Measurements from ENCODE around the gene BIRC3.
A peak's percentile ranks its signal among the peaks of the same experiment; 100 is the strongest.
"Not testable (repeated sequence)": the region's sequence is repeated elsewhere in the genome, so short reads cannot be mapped to it uniquely, and the experiment has no call there.

The BIRC3 gene

DNA sequence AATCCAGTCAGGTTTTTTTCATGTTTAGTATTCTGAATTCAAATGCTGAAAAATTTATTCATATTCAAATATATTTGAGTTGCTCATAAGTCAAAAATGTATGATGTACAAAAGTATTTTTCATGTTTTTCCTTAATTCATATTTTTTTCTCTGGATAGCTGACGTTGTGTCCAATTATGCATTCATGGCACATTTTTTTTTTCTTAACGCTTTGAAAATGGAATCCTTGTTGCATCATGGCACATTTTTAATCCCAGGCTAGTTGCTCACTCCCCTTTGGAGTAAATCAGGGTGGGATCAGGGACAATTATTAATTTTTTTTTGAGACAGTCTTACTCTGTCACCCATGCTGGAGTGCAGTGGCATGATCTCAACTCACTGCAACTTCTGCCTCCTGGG, 14.1 kb downstream of the BIRC3 start:
- no peak for DNase-seq

DNA sequence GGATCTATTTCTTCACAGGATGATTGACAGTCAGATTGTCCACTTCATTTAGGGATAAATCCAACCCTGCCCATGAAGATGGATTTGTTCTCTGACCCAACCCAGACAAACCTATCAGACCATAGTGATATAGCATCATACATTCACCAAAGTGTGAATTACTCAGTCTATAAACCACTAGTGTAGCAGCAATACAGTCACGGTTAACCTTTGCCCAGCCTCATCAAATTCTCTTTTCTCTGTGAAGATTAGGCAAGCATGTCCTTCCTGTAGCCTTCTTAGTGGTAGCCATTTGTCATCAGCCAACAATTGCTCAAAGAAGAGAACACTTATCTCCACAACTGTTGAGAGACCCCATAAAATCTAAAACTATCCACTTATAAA, 15.3 kb downstream of the BIRC3 start:
- no peak for DNase-seq

DNA sequence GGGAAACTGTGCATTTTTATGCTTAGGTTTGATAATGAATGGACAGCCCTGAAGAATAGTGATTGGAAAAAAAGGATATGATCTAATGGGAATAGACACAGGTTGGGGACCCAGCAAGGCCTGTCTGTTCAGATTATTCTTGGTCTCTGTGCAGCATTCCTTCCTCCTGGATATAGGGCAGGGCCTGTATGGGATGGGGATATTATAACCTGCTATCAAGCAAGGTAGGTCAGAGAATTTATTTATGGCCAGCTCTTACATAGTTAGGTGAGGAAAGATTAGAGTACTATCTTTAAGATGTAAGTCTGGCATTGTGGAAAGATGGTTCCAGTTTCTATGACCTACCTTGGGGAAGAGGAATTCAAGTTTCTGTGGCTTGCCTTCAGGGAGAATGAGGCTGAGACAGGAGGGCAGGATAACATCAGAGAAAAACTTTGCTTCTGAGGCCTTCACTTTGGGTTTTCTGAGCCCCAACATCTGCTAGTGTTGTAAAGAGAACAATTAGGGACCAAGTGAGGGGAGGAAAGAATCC, 21.3 kb downstream of the BIRC3 start:
- no peak for DNase-seq

DNA sequence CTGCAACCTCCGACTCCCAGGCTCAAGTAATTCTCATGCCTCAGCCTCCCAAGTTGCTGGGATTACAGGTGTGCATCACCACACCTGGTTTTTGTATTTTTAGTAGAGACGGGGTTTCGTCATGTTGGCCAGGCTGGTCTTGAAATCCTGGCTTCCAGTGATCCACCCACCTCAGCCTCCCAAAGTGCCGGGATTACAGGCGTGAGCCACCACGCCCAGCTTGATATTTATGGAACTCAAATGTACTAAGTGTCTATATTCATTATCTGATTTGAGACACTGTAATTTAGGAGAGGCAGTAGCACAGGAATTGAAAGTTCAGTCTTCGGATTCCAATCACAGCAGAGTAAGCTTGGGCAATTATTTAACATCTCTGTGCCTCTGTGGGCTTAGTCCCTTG, 24.0 kb downstream of the BIRC3 start:
- DNase-seq = not testable (repeated sequence)

DNA sequence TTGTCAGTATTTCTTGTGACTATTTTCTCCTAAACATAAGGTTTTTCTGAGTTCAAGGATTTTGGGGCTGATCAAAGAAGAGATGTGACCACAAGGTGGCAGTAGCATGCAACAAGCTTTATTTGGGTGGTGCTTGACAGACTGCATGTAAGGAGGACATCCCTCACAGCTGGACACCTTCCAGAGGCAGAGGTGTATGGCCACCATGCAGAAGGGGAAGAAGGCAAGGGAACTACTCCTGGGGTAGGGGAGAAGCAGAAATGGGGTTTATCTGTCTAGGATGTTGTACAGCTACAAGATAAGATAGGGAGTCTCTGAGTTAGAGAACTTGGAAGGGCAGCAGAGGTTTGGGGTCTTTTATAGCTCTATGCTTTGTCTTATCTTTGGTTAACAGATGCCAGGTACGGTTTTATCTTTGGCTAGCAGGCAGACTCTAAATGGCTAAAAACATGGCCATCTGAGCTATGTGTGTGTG, 24.6 kb downstream of the BIRC3 start:
- DNase-seq = peak; percentile 66

DNA sequence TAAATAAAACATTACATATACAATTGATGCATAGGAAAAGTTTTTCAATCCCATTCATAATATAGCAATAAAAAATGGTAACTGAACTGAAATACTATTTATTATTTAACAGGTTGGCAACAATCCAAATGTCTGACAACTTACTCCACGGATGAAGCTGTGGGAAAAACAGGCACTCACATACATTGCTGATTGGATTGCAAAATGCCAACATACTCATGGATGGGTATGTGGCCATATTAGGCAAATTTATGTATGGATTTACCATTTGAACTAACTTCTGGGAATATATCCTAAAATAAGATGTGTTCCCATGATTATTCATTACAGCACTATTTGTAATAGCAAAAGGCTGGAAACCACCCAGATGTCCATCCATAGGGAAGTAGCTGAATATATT, 26.5 kb downstream of the BIRC3 start:
- no peak for DNase-seq

DNA sequence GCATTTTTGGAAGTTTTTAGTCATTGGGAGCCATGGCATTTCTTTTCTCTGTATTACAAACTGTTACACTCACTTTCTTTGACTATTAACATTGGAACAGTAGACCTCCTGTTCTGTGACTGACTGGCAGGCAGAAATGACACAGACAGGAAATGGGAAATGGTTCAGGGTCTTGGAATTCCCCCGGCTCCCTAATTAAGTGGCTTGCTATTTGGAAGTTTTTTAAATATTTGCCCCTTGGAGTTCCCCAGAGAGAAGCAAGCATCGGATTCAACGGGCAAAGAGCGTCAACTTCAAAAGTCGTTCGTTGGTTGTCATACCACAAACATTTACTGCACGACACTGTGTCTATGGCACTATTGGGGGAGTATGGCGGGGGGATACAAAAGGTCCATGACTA, 28.6 kb downstream of the BIRC3 start:
- DNase-seq = no peak

DNA sequence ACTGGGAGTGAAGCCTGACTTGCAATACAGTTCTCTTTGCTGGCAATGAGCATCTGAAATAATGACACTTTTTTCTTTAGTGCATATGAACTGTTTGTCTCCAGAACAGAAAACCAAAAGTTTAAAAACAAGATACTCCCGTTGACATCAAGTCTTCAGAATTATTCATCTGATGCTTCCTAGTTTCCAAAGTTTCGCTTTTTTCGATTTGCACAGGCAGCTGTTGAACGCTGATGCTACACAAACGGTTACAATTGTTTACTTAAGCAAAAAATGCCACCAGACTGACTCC, 29.1 kb downstream of the BIRC3 start:
- DNase-seq = no peak

DNA sequence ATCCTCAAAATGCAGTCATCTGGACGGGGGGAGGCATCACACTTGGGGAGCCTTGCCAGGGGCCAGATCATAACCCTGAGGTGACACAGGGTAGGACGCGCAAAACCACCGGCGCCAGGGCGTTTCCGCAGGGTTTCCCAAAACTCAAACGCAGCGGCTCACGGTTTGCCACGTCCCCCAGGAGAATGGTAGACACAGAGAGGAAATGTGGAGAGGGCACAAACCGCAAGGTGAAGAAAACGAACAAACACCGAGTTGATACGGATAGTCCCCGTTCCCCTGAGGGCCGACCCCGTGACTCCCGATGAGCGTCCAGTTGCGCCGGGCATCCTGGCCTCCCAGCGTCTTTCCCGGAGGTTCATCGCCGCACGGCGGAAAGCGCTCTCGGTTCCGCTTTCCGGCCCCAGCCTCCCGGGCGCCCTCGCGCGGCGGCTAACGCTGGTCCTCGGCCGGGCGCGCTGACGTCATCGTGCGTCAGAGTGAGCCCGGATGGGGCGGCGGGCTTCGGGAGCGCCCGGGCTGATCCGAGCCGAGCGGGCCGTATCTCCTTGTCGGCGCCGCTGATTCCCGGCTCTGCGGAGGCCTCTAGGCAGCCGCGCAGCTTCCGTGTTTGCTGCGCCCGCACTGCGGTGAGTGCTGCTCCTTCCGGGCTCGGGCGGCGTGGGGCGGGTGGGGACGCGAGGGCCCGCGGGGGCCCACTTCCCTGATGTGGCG, 29.6 kb downstream of the BIRC3 start, which contains the start of gene BIRC2:
Gene BIRC2, plus strand, starts transcription at position 467 of the 714 bp plus-strand sequence. CDS start 2,641 bp downstream, outside the sequence.
- DNase-seq = peak; percentile 95

DNA sequence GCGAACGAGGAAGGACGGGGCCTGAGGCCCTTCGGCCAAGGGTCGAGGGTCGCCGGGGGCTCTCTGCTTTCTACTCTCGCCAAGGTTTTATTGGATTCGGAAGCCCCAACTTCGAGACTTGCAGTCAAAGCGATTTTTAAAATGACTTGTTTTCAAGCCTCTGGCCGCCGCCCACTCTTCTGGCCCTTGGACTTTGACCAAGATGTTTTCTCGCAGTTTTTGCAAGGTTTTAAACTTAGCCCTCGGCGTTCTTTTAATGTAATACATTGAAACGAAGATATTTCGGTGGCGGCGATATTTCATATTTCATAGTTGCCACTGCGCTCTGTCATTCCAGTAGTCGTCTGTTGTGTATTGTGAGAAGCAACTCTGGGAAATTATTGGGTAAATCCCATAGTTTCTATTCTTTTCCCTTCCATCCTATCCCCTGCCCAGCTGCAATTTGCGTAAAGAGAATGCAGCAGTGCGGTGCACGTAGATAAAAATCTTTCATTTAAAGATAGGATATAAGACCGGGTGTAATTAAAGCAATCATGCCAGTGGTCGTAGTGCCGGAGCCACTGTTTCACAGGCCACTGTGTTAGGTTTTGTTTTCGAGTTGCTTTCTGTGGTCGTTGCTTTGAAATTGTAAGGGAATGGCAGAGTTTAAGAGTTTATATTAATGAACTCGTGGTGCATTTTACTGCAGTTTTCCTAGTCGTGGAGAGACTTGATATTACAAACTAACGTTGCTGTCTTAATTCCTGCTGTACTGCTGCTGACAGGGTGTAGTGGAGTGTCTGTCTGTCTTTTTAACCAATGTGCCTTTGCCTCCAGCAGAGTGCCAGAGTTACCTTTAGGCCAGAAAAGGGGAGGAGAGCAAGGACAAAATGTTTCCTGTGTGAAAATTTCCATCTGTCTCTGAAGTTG, 30.4 kb downstream of the BIRC3 start:
- no peak for DNase-seq

DNA sequence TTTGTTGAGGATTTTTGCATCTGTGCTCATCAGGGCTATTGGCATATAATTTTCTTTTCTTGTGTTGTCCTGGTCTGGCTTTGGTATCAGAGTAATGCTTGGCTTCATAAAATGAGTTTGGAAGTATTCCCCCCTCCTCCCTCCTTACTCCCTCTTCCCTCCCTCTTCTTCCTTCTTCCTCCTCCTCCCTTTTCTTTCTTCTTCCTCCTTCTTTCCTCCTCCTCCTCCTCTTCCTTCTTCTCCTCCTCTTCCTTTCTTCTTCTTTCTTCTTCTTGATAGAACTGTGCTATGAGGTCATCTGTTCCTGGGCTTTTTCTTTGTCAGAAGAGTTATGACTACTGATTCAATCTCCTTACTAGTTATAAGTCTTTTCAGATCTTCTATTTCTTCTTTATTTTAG, 39.8 kb downstream of the BIRC3 start:
- DNase-seq = no peak

DNA sequence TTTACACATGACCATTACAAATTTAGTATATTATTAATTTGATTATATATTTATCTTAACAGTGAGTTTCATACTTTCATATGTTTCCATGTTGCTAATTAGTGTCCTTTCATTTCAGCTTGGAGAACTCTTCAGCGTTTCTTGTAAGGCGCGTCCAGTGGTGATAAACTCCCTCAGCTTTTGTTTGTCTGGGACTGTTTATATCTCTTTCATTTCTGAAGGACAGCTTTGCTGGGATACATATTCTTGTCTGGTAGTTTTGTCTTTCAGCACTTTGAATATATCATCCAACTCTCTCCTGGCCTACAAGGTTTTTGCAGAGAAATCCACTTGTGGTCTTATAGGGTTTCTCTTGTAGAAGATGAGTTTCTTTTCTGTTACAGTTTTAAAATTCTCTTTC, 42.1 kb downstream of the BIRC3 start:
- DNase-seq = no peak

DNA sequence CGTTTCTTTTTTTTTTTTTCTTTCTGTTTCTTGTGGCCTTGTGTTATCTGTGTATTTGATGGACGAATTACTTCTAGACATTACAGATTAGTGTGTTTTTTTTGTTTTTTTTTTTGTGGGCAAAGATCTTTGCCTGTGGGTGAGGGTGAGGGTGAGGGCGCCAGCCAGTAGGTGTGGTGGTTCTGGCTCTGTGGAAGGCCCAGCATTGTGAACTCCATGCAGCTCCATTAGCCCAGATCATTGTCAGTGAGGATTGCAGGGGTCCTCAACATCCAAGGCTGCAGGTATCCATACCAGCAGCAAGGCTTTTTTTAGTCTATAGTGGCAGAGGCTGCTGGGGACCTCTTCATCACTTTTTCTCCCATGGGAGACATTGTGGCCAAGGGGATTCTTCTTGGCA, 43.4 kb downstream of the BIRC3 start:
- no peak for DNase-seq

DNA sequence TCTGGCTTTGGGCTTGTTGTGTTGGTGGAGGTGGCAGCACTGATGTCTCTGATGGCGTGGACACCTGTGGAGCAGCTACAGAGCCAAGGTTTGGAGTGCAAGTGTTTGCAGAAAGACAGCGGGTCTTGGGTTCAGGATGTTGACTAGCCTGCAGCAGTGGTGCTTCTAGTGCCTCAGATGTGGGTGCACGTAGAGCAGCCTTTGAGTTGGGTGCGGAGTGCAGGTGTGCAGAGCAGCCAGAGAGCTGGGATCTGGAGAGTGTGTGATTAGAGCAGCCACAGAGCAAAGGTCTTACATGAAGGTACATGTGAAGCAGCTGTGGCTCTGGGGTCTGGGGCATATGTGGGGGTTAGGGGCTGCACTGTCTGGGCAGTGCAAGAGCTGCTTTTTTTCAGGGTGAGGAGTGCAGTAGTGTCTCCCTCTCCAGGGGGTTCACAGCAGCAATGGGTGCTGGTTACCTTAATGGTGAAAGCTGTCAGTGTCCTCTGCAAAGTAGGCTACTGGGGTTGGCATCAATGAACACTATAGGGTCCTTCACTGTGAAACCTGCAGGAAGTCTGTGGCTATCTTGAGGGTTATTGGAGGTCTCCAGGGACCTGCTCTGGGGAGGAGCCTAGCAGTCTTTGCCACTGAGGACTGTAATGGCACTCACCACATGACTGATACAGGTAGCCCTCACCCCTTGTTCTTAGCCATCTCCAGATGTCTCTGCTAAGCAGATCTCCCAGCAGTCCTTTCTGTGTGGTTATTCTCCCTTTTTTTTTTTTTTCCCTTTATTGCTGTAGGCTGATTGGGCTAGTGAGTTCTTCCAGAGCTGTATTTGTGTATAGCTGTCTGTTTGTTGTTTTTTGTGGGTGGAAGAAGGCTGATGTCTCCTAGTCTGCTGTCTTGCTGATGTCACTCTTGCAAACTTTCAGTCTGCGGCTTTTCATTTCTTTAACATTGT, 44.1 kb downstream of the BIRC3 start:
- DNase-seq = no peak

DNA sequence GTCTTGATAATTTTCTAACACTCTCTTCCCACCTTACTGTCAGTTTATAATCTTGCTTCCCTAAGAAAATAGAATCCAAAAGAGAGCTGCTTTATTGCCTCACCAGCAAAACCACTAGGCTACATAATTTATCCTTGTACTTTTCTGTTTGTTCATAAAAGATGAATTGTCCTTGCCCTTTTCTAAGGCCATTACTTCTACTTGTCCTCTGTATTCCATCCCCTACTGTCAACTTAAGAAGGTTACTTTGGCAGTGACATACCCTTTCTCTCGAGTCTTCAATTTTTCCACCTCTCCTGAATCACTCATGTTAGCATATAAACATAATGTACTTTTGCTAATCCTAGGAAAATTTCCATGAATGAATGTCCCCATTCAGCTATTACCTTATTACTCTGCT, 47.7 kb downstream of the BIRC3 start:
- DNase-seq = no peak

DNA sequence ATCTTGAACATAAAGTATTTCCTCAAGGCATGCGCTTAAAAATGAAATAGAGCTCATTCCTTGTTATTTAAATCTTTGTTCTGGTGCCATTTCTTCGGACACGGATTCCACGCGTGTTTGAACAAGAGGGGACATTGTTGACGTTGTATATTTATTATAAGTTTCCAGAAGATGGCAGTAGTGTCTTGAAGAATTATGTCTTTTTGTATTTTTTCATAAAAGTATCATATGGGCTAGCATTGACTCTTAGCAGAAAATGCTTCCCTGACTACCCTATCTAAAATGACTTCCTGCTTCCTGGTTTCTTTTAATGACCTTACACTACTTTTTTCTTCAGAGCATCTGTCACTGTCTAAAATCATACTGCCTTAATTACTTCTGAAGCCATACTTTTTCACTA, 50.1 kb downstream of the BIRC3 start:
- no peak for DNase-seq

DNA sequence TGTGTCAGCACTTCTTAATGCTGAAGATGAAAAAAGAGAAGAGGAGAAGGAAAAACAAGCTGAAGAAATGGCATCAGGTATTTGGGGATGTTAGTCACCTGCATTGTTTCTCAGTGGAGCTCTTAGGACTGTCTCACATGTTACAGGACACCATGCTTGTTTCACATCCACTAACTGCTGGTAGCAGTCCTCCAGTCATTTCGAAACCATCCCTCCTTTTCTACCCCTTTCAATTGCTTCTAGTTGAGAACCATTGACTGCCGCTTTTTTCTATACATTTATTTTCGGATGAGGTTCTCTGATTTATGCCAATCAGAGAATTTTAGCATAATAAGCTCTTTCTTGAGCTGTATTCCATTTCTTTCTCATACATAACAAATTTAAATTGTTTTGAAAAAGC, 51.2 kb downstream of the BIRC3 start:
- DNase-seq = no peak

DNA sequence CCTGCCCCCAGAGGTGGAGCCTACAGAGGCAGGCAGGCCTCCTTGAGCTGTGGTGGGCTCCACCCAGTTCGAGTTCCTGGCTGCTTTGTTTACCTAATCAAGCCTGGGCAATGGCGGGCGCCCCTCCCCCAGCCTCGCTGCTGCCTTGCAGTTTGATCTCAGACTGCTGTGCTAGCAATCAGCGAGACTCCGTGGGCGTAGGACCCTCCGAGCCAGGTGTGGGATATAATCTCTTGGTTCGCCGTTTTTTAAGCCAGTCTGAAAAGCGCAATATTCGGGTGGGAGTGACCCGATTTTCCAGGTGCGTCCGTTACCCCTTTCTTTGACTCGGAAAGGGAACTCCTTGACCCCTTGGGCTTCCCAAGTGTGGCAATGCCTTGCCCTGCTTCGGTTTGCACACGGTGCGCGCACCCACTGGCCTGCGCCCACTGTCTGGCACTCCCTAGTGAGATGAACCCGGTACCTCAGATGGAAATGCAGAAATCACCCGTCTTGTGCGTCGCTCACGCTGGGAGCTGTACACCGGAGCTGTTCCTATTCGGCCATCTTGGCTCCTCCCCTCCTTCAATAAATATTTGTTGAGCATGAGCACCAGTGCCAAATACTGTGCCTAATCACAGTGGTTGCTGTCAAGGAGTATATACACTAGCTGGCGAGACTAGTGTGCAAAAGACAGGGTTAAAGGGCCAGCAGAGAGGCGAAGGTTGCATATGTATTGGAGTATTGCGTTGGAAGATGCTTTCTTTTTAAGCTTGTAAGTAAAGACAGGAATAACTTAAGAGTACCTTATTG, 57.5 kb downstream of the BIRC3 start:
- not testable (repeated sequence) for DNase-seq

DNA sequence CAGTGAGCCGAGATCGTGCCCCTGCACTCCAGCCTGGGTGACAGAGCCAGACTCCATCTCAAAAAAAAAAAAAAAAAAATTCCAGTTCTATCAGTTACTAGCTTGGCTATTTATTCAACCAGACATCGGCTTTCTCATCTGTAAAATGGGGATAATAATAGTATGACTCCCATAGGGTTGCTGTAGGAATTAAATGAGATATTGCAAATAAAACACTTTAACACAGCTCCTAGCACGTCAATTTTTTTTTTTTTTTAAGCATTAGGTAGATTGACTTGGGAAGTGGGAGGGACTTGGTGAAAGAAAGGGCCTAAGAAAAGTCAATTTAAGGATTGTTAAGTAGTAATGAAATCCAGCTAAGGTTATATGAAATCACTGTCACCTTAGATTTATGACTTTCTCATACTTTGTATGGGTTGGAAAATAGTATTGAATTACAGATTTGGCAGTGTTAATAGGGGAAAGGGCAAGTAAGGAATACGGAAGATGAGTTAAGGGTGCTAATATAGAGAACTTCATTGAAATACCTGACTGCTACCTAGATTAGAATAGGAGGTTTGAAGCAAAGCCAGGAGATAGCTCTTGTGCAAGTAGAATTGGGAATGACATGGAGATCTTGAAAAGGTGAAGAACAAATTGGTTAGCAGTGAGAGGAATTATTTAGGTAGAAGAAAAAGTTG, 58.6 kb downstream of the BIRC3 start:
- DNase-seq = no peak

DNA sequence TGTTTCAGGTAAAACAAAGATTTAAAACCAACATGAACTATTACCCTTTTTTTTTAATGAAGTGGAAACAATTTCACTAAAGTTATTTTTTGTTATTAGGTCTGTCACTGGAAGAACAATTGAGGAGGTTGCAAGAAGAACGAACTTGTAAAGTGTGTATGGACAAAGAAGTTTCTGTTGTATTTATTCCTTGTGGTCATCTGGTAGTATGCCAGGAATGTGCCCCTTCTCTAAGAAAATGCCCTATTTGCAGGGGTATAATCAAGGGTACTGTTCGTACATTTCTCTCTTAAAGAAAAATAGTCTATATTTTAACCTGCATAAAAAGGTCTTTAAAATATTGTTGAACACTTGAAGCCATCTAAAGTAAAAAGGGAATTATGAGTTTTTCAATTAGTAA, 60.6 kb downstream of the BIRC3 start:
- DNase-seq = no peak

DNA sequence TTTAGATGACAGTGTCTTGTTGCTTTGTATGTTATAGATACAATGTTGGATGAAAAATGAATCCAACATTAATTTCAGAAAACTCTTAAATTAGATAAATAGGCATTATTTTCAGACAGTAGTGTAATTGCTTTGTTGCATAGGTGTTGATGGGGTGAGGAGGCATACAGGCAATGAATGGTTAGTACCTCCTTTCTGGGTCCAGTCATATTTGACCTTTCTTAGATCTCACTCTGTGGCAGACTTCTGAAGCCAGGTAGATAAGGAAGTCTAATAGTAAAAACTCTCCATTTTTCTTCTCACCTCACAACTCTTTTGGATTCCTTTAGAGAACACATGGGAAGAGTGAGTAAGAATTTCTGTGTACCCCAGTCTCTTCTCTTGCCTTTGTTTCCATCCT, 61.5 kb downstream of the BIRC3 start:
- DNase-seq = no peak
